NCI-H2171 treated with DMSO at 0.1 percent for 48 hours (cell line): ENCODE results near the gene CARTPT.

Experiments
- DNase-seq: peaks from one replicate; lab custom pipeline; 2025; lab: John Stamatoyannopoulos, UW

The CARTPT gene

DNA sequence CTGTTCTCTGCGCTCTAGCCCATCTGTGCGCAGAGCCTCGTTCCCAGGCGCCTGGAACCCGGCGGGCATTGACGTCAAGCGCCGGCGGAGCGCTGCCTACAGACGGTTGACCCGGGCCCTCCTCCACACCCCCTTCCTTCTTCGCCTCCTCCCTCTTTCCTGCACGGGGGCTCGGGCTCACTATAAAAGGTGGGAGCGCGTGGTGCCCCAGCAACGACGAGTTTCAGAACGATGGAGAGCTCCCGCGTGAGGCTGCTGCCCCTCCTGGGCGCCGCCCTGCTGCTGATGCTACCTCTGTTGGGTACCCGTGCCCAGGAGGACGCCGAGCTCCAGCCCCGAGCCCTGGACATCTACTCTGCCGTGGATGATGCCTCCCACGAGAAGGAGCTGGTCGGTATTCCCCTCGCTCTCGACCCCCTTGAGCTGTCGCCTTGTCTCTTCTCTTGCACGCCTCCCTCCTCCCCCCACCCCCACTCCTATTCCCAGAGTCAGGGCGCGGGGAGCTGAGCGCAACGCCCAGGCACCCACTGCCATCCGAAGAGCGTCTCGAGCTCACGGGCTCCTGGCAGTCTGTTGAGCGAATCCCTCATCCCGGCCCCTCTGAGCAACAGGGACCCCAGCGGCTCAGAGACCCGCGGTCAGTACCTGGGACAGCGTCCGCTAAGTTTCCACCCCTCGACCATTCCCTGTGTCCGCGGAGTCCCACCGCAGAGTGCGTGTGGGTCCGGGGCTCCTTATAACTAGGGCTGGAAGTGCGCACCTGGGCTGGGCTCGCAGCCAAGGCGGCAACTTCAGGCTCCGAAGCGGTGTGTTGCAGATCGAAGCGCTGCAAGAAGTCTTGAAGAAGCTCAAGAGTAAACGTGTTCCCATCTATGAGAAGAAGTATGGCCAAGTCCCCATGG is at the start of gene CARTPT:
Gene CARTPT, plus strand, starts transcription at position 213 of the 902 bp plus-strand sequence. Its CDS starts 19 bp downstream, at position 232.
- DNase-seq: no peak

DNA sequence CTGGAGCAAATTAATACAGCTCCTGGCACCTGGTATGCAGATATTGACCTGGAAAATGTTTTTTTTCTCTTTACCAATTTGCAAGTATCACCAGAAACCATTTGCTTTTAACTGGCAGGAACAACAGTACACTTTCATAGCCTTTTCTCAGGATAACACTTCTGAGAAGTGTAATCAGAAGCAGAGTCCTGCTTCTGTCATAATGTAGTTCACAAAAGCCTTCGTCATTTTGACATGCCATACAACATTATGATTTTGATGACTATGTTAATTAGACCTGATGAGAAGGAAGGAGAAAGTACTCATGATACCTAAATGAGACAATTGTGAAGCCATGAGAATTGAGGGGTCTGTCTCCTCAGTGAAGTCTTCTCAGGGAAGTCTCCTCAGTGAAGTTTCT is 41.1 kb upstream of the CARTPT start:
- DNase-seq: no peak

DNA sequence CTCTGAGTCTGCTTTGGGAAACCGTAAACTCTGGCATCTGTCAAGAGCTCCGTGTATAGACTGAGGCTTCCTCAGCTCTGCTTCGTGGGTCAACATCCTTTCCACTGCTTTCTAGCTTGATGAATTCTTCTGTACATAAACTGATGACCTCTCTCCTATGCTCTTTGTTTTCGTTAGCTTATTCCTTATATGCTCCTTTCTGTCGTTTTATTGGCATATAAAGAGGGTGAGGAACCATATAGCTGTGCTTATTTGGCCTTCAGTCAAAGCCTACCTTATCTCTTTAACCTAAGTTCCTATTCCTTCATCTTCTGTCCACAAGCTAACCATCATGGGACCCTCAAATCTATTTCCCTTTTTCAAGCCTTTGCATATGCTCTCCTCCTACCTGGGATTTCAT is 39.4 kb upstream of the CARTPT start:
- no peak for DNase-seq

DNA sequence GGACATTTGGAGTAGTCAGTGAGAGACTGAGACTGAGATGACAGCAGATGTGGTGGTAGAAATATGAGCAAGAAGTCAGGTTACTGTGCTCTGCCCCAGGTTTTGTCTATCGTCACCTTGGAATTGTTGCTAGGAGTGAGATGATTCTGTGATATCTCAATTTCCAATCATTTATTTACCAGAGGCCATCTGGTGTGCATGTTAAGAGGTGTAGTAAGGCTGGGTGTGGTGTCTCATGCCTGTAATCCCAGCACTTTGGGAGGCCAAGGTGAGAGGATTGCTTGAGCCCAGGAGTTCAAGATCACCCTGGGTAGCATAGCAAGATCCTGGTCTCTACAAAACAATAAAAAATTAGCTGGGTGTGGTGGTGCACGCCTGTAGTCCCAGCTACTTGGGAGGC is 38.6 kb upstream of the CARTPT start:
- DNase-seq: no peak

DNA sequence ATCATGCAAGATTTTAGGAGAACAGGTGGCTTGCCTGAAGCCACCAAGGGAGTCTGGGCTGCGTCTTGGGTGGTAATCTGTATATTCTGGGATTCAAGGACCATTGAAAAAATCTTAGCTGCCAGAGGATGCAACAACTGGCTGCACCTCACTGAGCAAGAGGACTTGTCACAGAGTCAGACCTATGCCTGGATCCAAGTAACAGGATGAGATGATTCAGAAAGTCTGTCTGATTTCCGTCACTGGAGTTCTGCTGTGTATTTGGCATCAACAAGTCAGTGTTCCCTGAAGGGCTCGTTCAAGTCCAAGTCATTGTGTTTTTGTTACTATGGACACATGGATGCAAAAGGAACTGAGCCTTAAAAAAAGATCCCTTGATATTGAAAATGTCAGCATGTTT is 37.8 kb upstream of the CARTPT start:
- DNase-seq: no peak

DNA sequence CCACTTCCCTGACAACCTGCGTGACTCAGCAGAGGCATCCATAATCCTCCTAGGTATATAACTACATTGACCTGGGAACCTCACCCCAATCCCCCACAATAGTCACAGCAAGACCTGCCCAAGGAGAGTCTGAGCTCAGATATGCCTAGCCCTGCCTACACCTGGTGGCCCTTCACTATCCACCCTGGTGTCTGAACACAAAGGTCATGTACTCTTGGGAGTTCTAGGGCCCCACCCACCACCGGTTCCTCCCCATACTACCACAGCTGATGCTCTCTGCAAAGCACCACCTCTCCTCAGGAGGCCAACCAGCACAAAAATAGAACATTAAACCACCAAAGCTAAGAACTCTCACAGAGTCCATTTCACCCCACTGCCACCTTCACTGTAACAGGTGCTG is 34.8 kb upstream of the CARTPT start:
- no peak for DNase-seq

DNA sequence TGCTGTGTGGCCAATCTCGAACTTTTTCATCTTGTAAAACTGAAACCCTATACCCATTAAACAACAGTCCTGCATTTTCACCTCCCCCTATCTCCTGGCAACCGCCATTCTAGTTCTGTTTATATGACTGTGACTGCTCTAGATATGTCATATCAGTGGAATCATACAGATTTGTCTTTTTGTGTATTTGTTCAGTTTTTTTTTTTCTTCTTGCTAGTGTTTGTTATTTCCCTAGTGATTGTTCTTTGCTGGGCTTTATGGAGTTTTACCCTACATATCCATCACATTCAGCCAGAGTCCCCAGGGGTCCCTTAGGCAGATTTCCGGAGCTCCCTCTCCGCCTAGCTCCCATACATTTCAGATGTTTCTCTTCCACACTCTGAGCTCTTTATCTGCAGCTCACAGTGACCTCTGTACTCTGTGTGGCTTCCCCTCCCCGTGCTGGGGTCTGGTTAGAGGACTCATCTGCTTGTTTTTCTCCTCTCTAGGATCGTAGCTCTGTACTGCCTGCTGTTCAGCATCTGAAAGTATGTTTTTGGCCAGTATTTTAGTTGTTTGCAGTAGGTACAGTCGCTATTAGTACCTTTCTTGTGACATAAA is 25.1 kb upstream of the CARTPT start:
- no peak for DNase-seq

DNA sequence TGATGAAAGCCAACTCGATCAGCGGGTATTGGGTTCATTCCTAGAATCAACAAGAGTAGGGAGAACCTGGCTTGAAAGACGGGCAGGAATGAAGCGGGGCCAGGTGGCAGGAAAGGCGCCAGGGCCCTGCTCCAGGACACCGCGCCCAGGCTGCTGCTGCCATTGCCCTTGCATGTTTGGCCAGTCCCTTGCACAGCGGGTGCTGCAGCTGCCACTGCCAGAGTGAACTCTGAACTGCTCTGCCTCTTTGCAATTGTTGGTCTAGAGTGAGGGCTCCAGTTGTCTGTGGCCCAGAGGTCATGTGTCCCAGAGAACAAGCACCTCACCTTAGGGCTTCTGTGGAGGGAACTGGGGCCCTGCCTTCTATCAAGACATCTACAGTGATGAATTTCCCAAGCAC is 24.0 kb upstream of the CARTPT start:
- DNase-seq: no peak

DNA sequence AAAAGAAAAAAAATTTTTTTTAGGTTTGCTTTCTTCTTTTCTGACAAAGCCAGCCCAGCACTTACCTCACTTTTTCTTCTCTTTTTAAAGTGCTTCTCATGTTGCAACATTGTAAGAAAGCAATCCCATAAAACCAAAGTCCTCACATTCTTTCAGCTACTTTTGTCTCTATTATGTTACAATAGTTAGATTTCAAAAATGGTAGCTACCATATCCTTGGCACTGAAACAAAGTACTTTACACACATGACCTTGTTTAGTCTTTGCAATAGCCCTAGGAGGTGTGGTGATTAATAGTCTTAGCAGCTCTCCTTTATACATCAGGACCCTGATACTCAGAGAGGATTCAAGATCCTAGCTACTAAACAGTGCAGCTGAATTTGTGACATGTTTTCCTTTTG is 23.5 kb upstream of the CARTPT start:
- no peak for DNase-seq

DNA sequence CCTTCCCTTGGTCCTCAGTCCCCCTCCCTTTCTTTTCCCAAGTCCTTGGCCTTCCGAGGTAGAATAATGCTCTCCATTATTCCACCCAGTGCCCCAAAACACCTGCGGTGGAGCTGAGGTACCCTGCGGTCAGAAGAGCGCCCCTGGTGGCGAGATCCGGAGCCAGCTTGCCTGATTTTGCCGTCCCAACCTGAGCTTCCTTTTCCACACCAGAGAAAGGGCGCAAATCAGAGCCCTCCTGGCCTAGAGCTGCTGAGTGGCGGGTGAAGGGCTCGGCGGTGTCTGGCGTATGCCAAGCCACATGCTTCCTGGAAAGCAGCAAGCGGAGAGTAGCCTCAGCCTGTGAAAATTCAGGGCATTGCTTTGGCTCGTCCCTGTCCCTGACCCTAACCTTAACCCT is 21.1 kb upstream of the CARTPT start:
- DNase-seq: no peak

DNA sequence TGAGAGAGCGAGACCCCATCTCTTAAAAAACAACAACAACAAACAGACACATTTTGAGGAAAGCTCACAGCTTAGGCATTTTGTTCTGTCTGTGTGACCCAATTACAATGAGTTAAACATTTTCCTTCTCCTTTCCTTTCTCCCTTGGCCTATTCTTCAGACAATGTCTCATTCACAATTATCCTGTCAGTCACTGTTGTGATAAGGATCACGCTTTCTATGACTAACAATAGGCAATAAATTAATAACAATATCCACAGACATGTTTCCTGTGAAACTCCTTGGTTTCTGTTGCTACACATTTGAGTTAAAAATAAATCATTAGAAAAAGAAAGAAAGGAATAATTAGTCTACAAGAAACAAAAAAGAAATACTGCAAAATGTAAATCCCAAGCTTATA is 19.8 kb upstream of the CARTPT start:
- no peak for DNase-seq

DNA sequence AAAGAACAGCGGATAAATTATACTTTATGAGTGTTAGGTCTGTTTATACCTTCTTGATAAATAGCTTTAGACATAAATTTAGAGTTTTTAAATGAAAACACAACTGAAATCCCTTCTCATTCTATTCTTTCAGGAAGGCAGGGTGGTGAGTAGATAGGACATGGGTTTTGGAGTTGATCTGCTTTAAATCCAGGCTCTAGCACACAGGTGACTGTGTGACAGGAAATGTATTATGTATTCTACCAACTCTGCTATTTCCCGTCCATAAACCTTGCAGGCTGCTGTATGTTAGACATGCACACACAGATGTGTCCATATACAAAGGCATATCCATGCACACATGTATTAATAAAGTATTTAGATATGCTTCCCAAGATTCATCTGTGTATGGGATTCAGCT is 19.3 kb upstream of the CARTPT start:
- DNase-seq: no peak

DNA sequence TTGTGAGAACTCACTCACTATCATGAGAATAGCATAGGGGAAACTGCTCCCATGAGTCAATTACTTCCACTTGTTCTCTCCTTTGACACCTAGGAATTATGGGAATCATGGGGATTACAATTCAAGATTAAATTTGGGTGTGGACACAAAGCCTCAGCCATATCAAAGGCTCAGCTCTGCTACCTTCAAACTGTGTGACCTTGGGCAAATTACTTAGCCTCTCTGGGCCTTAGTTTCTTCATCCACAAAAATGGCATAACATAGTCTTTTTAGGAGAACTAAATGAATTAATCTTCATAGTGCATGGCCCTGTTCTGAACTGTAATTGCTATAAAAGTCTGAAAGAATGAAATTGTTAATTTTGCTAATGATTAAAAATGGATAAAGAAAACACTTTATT is 18.3 kb upstream of the CARTPT start:
- DNase-seq: no peak

DNA sequence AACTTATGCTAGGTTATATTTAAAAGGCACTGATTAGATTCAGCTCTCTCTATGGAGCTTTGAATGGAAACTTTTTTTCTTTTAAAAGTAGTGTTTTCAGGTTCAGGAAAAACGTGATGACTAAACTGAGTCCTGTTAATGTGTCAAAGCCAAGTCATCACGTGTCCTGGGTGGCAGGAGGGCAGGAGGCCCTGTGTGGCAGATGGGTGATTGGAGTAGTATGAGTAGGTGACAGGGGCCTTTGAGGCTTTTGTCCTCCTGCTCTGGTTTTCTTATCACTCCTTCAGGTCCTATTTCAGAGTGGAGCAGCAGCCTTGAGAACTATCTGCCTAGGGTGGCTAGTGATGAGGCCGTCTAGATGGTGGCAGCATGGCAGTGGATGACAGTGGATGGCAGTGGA is 17.7 kb upstream of the CARTPT start:
- DNase-seq: no peak

DNA sequence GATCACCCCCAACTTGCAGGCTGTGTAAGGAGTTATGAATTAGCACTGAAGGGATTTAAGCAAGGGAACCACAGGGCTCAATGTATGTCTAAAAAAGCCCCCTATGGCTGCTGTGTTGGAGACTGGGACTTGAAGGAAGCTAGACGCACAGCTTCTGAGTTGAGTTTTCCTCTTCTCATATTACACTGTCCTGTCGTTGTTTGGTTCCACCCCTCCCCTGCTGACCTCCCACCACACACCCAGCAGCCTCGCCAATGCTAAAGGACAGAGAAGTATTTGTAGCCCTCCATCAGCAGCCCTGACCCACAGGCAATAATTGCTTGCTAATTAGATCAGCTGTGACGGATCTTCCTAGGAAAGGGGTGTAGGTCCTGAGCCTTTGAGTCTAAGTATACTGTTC is 15.1 kb upstream of the CARTPT start:
- no peak for DNase-seq

DNA sequence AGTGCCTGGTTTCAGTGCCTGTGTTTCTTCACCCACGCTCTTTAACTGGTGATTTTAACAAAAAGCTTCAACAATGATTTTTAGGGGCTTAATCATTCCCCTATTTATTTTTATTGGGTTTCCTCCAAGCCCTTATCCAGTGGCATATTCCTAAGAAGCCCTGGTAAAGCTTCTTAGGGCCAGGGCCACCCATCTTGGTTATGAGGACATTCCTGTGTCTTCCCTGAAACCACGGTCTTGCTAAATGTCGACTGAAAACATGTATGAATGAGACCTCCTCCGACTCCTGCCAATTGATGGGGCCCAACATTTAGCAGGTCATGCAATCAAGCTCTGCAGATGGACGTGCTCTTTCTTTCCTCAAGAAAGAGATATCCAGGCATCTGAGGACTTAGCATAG is 13.7 kb upstream of the CARTPT start:
- DNase-seq: no peak

DNA sequence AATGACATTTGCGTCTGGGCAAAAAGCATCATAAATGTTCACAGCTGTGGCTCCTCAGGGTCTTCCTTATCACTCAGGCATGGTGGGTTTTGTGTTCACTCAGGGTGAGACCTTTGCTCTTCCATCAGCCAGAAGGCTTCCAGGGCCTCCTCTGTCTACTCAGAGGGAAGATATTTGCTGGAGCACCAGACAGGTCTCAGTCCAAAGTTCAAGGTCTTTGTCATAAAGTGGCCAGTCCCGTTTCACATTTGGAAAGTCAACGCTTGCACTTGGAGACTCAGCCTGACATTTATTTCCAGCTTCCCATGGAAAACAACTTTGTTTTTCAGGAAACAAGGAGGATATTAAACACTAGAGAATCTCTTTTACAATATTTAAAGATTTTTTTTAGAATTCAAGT is 12.2 kb upstream of the CARTPT start:
- DNase-seq: no peak

DNA sequence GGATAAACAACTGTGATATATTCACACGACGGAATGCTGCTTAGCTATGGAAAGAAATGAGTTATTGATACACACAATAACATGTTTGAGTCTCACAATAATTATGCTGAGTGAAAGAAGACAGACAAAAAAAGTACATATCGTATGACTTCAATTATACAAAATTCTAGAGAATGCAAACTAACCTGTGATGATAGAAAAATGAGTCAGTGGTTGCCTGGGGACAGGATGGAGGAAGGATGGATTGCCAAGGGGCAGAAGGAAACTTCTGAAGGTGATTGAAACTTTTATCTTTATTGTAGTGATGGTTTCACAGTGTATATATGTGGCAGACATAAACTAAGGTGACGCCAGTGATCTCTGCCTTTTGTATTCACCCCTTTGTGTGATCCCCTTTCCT is 7.5 kb upstream of the CARTPT start:
- DNase-seq: no peak

DNA sequence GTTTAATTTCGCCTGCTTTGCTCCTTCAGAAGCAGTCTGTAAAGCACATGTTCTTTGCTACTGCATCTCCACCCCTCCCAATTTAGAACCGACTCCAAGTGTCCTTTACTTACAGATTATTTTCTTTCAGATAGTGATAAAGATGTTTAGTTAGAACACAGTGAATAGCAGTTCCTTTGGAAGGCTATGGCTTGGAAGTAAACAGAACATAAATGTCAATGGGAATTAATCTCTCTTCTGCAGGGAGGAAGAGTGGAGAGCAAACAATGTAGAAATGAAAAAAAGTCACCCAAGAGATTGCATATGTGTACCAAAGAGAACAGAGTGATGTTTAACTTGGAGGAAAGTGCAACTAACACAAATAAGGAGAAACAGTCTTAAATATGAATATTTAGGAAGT is 4.2 kb upstream of the CARTPT start:
- DNase-seq: no peak

DNA sequence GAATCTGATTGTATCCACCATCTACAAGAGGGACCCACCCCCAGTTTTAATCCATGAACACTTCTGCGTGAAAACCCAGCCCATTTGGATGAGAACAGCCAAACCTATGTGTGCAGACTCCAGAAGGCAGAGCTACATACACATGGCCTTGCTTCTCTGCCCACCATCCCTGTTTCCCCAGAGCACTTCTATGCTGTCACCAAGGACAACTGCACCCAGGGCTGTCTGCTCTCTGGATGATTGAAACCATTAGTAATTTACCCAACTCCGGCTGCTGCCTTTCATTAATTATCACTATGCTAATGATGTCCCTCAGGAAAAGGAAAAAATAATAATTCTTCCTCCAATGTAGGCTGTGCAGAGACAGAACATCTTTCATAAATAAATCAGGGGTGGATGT is 8.9 kb downstream of the CARTPT start:
- no peak for DNase-seq

DNA sequence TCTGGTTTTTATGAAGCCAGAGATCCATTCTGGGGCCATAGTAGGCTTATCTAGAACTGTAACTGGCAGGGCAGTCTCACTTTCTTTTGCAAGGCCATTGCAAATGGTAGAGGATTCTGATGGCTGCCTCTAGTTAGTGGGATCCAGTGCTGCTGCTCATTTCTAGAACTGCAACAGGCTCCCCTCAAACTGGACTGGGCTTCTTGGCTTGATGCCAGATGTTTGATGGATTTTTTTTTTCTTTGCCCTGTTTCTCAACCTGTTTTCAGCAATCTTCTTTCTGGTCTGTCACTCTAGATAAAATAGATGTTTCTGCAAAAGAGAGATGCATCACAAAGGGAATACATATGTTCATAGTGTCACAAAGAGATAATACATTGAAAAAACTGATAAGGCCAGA is 11.9 kb downstream of the CARTPT start:
- DNase-seq: no peak

DNA sequence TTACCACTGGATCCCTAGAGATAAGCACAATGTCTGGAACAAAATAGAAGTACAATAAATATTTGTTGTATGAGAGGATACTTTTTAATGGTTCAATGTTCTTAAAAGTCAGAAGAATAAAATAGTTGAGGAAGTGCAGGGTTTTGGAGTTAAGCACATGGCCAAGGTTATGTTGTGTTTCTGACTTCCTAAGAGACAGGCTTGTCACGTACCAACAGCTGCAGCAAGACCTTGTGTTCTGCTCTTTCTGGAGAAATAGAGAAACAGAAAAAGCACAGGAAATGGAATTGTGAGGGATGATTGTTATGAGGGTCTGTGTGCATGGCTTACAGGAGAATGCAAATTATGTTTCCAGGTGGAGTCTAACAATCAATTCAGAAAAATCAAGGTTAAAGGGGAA is 12.9 kb downstream of the CARTPT start:
- DNase-seq: no peak

DNA sequence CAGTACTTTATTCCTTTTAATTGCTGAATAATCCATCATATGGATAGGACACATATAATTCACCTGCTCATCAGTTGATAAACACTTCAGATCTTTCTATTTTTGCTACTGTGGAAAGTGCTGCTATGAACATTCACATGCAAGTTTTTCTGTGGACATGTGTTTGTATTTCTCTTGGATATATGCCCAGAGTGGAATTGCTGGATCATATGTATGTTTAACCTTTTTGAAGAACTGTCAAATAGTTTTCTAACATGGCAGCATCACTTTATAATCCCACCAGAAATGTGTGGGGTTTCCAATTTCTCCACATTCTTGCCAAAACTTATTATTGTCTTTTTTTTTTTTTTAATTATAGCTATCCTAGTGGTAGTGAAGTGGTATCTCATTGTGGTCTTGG is 15.1 kb downstream of the CARTPT start:
- no peak for DNase-seq
